Skin epidermis (tissue), 12 donors: ENCODE data around the gene WBP4.
"Not testable (repeated sequence)": the region's sequence is repeated elsewhere in the genome, so short reads cannot be mapped to it uniquely, and the experiment has no call there.

ENCODE experiments used
- H3K27ac ChIP-seq, 21 experiments: fragments of 200-600 bp; sonication (generic) in 11 of 21; one replicate each; pipeline ENCODE4 v1.5.0; 2020; ENCODE audit warnings: mild to moderate bottlenecking in 3 of 21, inconsistent platforms in 2 of 21, moderate library complexity in 2 of 21
- H3K4me3 ChIP-seq, 7 experiments: fragments of 200-600 bp; sonication (generic) in 2 of 7; one replicate each; pipeline ENCODE4 v1.5.0; 2020; ENCODE audit warnings: inconsistent platforms in 2 of 7, mild to moderate bottlenecking in 2 of 7, moderate library complexity in 1 of 7

The WBP4 gene, protein sequence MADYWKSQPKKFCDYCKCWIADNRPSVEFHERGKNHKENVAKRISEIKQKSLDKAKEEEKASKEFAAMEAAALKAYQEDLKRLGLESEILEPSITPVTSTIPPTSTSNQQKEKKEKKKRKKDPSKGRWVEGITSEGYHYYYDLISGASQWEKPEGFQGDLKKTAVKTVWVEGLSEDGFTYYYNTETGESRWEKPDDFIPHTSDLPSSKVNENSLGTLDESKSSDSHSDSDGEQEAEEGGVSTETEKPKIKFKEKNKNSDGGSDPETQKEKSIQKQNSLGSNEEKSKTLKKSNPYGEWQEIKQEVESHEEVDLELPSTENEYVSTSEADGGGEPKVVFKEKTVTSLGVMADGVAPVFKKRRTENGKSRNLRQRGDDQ

DNA sequence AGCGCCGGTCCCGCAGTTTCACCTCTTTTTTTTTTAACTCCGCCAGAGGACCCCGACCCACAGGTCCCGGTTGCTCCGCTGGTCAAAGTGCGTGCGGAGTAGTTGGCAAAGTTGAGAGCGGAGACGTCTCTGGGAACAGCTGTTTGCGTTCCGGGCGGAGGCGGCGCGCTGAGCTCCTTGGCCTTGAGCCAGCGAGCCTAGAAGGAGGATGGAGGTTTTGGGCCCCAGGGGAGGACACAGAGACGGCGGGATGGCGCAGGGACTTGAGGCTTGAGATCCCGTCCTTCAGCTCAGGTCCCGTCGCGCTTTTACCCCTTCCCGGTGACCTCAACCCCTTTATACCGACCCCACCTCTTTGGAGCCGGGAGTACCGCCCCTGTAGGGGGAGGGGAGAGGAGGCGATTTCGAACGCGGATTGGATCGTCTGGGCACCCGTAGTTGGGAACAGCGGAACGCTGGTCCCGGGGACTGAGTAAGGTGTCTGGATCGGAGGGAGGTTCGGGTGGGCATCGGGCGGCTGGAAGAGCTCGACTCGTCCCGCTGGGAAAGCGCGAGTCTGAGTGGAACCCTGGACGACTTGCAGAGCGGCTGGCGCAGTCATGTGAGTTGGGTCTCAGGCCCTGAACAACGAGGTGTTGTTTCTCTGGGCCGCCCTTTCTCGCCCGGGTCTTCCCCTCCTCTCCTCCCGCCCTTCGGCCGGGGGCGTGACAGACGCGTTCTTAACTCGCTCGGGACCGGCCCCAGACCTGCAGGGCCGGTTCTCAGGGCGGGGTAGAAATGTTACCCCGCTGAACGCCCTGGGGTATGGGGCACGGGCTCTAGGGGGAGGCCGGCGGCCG, at the start of gene WBP4:
Gene WBP4, plus strand, starts transcription at position 435 of the 839 bp plus-strand sequence. Its CDS starts 165 bp downstream, at position 600.
- Histone ChIP-seq H3K4me3 (peak within 1 kb of the TSS; percentile 50 to 92 (median 60)), H3K27ac (peak within 1 kb of the TSS; percentile 83 to 99 (median 95))

DNA sequence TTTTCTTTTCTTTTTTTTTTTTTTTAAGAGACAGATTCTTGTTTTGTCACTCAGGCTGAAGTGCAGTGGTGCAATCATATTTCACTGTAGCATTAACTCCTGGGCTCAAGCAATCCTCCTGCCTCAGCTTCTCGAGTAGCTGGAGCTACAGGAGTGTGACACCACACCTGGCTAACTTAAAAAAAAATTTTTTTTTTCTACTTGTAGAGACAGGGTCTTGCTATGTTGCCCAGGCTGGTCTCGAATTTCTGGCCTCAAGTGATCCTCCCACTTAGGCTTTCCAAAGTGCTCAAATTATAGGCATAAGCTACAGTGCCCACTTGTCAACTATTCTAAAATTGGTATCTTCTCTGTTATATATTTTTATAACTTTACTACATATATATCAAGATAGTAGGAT, 48.8 kb upstream of the WBP4 start:
- H3K27ac ChIP-seq: no peak overlapping the region
- no peak overlapping the region for H3K4me3 ChIP-seq

DNA sequence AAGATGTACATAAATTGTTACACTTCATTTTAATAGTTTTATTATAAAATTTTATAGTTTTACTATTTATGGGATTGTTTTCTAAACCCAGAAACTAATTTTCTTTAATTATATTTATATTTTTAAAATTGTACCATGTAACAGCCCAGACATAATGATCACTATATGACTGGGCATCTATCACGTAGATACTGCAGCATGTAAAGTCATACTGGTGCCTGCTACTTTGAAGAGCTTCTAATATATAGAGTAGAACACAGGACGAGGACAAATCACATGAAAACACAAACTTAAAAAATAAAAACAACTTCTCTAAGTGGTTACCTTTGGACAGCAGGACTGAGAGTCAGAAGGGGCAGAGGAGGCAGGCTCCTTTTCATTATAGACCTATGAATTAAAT, 47.5 kb upstream of the WBP4 start:
- Histone ChIP-seq H3K27ac (no peak overlapping the region), H3K4me3 (no peak overlapping the region)

DNA sequence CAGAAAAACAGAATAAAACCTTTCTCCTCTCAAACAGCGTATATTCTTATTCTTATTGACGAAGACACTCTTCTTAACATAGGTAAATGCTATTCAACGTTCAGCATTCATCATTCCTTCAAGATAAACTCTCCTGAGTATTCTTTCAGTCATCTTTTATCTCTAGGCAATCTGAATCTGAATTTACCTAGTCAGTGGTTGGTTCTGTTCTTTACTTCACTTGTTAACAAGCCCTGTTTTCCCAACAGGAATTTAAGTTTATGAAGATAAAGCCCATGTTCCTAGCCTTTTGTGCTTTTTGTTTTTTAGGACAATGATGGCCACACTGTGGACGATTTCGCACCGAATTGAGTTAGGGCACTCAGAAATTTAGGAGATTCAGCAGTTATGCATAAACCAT, 45.4 kb upstream of the WBP4 start:
- Histone ChIP-seq H3K4me3 (peak overlapping the region in 1 of 7 experiments; percentile 40), H3K27ac (peak overlapping the region in 6 of 21 experiments; percentile 3 to 95 (median 60))

DNA sequence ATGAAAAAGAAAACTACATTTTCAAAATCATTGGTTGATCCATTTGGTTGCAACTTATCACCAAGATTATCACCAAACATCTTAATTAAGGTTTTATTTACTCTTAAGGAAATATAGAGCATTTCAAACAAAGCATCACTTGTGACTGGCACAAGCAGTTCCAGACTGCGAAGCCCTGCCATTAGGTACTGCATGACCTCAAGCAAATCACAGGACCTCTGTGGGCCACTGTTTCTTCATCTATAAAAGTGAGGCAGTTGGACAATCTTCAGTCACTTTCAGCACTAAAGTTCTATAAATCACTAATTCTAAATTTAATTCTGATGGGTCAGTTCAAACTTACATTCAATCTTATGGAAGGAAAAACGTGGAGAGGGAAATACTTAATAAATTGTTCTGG, 44.1 kb upstream of the WBP4 start:
- Histone ChIP-seq H3K4me3 (peak overlapping the region; percentile 31 to 48 (median 40)), H3K27ac (peak overlapping the region in 19 of 21 experiments; percentile 2 to 97 (median 91))

DNA sequence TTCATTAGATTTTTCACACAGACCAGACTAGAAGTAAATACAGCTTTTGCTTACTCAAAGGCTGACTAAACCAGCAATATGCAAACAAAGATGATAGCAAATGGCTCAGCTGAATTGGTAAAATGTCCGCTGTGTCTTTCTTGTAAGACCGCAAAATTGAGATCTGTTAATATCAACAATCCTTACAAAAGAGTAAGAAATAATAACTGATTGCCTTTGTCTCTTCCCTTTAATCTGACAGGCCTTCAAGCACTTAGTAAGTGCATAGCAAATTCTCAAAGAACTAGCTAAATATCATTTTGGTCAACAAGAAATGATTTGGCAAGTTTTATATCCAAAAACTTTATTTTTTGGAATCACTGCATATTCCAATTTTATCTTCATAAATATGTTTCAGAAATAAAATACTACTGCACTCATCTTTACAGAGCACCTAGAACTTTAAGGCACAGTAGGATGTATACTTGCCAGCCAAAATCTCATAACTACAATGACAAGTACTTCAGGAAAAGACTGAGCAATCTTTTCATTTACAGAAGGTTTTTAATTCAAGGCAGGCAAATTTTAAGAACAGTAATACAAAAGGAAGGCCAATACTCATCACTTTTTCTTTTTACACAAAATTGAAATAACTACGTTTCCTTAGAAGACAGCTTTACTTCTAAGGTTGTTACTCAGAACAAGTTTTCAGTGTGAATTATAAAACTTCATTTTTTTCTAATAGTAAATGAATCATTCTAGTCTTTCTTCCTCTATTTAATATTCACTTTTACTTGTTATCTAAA, 43.3 kb upstream of the WBP4 start:
- H3K27ac ChIP-seq: peak overlapping the region in 20 of 21 experiments; percentile 52 to 97 (median 90)
- peak overlapping the region; percentile 31 to 48 (median 40) for H3K4me3 ChIP-seq

DNA sequence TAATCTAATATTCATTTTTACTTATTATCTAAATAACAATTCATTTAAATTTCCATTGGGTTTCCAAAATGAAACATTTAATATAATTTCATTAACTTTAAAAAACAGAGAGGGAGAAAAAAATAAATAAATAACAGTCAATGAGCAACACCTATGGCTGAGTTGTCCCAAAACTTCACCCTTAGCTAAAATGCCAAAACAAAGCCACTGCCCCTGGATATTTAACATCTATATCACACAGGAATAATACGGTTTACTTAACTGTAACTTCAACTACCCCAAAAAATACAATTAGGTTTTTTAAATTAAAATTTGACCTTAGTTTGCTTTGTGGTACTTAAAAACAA, 42.7 kb upstream of the WBP4 start:
- peak overlapping the region; percentile 31 to 48 (median 40) for H3K4me3 ChIP-seq

DNA sequence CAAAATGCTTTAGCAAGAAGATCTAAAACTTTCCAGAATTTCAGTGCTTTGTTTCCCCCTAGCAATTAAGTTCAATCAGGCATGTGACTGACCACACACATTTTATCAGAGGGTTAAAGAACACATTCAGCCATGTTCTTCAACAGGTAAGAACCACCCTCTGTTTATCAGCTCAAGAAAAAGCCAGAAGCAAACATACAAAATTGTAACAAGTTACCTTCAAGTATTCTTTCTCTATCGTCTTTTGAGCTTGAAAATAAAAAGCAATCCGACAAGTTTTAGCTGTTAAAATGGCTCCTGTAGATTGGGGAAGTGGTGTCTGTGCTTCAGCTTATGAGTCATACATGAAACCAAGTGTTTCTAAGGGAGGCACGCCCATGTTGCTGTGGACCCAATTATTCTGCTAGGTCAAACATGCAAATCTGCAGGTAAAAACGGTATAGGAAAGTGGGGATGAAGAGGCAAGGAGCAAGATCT, 42.3 kb upstream of the WBP4 start, which contains the start of gene ELF1:
Gene ELF1, minus strand, starts transcription at position 306 of the 477 bp plus-strand sequence. CDS start 37,262 bp downstream, outside the sequence.
- H3K27ac ChIP-seq: peak within 1 kb of the TSS; percentile 52 to 97 (median 90)
- H3K4me3 ChIP-seq: peak within 1 kb of the TSS; percentile 31 to 48 (median 40)

More for the DNA sequence above, 42.7 kb upstream of the WBP4 start:
- peak overlapping the region; percentile 52 to 97 (median 90) for H3K27ac ChIP-seq

DNA sequence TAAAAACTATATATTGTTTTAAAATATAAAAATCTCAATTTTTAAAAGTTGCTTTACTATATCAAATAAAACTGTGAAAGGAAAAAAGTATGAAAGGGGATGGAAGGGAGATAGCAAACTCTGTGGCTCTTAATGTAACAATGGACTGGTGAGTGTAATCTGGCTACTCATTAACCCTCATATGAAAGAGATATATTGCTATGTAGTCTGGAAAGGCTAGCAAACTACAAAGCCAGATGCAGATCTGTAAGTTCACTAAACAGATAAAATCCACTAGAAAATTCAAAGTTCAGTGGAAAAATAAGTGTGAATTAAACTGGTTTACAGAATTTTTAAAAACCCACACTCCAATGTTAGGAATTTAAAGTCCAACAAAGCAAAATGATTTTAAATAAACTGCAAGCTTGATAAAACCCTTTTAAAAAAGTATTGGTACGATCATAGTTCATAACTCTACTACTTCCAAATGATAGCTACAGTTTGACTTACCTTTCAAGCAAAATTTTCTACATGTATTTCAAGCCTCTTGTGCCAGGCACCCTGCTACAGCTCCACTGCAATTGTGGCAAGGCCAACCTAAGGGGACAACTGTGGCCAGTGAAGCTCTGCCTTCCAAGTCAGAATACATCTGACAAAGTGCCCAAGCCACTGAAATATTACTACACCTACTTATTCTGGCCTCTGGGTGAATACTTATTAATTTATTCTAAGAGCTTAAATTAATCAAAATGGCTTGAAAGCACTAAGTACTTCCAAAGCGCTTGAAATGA, 41.5 kb upstream of the WBP4 start:
- Histone ChIP-seq H3K27ac (peak overlapping the region in 17 of 21 experiments; percentile 24 to 97 (median 91)), H3K4me3 (peak overlapping the region in 2 of 7 experiments; percentile 40 to 48)

DNA sequence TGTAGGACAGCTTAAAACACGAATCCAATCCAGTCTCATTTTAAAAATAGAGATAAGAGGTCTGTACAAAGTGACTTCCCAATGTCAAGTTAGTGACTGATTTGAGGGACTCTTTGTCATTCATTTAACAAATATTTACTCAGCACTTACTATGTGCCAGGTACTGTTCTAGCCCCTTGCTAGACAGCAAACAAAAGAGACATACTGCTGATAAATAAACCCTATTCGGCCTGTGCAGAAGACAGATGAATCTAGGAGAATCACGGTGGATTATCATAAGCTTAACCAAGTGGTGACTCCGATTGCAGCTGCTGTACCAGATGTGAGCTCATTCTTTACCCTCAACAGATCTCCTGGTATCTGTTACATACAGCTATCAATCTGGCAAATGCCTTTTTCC, 35.8 kb upstream of the WBP4 start:
- H3K27ac ChIP-seq: no peak overlapping the region

DNA sequence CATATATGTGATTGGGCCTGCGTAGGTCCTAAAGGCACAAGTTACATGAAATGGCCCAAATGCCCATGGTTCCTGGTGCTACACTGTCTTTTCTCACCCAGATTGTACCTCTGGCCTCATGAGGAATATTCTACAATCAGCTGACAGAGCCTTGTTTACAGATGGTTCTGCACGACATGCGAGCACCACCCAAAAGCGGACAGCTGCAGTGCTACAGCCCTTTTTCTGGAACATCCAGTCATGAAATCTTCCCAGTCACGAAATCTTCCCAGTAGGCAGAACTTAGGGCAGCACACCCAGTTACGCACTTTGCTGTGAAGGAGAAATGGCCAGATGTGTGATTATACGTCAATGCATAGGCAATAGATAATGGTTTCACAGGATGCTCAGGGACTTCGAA, 34.5 kb upstream of the WBP4 start:
- Histone ChIP-seq H3K4me3 (no peak overlapping the region), H3K27ac (no peak overlapping the region)

More for the DNA sequence above, 35.8 kb upstream of the WBP4 start:
- no peak overlapping the region for H3K4me3 ChIP-seq

DNA sequence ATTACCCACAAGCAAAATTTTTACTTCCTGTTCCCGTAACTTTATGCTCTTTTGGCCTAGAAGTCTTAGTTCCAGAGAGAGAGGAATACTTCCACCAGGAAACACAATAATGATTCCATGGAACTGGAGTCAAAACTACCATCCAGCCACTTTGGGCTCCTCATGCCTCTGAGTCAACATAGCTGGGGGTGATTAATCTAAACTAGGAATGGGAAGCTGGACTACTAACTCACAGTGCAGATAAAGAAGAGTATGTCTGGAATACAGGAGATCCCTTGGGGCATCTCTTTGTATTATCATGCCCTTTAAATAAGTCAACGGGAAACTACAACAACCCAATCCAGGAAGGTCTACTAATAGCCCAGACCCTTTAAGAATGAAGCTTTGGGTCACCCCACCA, 33.3 kb upstream of the WBP4 start:
- Histone ChIP-seq H3K4me3 (no peak overlapping the region), H3K27ac (no peak overlapping the region)

DNA sequence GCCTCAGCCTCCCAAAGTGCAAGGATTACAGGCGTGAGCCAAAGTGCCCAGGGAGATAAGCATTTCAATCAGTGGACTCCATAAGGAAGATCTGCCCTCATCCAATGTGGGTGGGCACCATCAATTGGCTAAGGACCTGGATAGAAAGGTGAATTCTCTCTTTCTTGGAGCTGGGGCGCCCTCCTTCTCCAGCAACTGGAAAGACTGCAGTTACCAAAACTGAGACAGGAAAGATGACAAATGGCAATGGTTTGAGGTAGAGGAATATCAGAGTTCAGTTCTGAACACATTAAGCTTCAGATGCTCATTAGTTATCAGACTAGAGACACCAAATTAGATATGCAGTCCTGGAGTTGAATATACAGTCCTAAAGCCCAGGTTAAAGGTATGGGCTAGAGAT, 31.7 kb upstream of the WBP4 start:
- no peak overlapping the region for H3K27ac ChIP-seq
- no peak overlapping the region for H3K4me3 ChIP-seq

DNA sequence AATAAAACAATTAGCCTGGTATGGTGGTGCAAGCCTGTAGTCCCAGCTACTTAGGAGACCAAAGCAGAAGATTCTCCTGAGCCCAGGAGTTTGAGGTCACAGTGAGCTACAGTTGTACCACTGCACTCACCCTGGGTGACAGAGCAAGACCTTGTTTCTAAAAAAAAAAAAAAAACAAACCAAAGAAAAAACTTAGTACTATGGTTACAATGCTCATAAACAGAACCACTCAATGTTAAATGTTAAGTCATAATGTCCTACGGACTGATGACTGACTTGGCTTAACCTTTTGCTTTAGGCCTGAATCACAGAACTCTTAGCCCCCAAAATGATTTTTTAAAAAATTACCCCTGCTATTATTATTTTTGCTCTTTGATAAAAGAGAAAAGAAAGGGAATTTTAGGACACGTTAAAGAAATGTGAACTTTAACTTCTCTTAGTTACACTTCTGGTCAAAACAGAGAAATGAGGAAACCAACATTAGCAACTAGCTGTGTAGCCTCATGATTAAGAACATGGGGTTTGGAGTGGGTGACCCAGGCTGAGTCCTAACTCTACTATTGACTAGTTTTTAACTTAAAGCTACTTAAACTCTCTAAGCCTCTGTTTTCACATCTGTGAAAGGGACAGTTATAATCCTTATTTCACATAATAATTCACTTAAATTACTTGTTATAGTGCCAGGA, 28.5 kb upstream of the WBP4 start:
- Histone ChIP-seq H3K27ac (no peak overlapping the region), H3K4me3 (no peak overlapping the region)

DNA sequence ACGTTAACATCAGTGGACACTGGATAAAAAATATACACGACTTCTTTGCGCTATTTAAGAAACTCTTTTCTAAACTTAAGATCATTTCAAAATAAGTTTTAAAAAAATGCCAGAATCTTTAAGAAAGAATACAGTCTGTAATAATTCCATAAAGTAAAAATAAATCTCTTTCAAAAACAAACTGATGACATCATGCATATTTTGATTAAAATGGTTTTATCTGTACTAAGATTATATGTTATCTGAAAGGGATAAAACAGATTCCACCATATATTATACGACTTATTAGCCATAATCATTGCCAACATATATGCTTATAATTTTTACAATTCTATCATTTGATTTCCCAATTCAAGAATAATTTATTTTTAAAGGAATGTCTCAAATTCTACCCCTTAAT, 26.9 kb upstream of the WBP4 start:
- Histone ChIP-seq H3K27ac (no peak overlapping the region), H3K4me3 (no peak overlapping the region)

DNA sequence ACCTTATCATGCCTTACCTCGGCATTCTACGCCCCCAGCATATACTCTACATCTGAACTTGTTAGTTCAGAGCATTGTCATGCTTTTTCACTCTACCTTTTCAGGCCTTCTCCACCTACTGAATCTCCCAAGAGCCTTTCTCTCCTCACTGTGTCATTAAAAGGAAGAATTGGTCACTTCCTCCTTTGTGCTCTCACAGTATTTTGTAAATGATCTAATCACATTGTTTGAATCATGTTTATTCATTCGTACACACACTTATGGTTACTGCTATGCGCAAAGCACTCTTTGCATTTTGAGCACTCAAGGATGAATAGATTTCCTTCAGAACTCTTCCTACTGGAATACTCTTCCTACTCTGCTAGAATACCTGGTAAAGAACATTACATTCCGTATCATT, 26.4 kb upstream of the WBP4 start:
- no peak overlapping the region for H3K27ac ChIP-seq

DNA sequence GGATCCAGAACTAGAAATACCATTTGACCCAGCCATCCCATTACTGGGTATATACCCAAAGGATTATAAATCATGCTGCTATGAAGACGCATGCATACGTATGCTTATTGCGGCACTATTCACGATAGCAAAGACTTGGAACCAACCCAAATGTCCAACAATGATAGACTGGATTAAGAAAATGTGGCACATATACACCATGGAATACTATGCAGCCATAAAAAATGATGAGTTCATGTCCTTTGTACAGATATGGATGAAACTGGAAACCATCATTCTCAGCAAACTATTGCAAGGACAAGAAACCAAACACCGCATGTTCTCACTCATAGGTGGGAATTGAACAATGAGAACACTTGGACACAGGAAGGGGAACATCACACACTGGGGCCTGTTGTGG, 24.8 kb upstream of the WBP4 start:
- H3K4me3 ChIP-seq, H3K27ac ChIP-seq: not testable (repeated sequence)

More for the DNA sequence above, 26.4 kb upstream of the WBP4 start:
- no peak overlapping the region for H3K4me3 ChIP-seq

DNA sequence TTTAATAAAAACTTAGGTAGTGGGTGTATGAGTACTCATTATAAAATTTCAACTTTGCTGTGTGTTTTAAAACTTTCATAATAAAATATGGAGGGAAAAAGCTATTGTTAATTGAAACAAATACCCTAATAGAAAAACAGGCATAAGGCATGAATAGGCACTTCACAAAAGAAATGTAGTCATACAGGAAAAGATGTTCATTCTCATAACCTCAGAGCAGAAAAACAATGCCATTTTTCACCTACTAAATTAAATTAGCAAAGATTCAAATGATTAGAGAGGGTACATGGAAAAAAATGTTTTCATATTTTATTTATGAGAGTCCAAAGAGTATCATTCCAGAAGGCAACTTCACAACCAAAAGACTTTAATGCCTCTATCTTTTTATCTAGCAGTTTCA, 21.6 kb upstream of the WBP4 start:
- H3K4me3 ChIP-seq: no peak overlapping the region
- no peak overlapping the region for H3K27ac ChIP-seq
